Measurements from ENCODE around the gene SERPINH1. TPM values are rescaled to one million over a fixed set of nuclear protein-coding genes. Genes with fewer than 3 reads are reported as not detected.
A peak's percentile ranks its signal among the peaks of the same experiment; 100 is the strongest.

Gene SERPINH1
- total and polyA plus RNA-seq, 8 donors, result 15.4 to 297 (median 48.4) TPM

- no peaks in the 10 kb centered on the region for H3K36me3 ChIP-seq
- H3K9me3 ChIP-seq, result no peaks in the 10 kb centered on the region
- H3K27me3 ChIP-seq, result peaks cover 0 to 26% (median 12%) of the 10 kb centered on the region in 3 donors
- H3K4me1 ChIP-seq, result peaks cover 17 to 27% (median 20%) of the 10 kb centered on the region in 4 donors
- intact Hi-C loops (cut with DNase I; ENCODE audit: low total_unique reads), result no loop called here
- no peak for TF ChIP-seq POLR2AphosphoS5 (IDR thresholded peaks at IDR 0.05)
- no peak for TF ChIP-seq CTCF (IDR thresholded peaks at IDR 0.05)
- TF ChIP-seq EP300 (IDR thresholded peaks at IDR 0.05), result no peak
- no peak for TF ChIP-seq POLR2A (IDR thresholded peaks at IDR 0.05)
- WGBS, 5 donors, result 74 to 95% (median 88%) methylated on average over 5 to 7 of the region's 7 CpGs
- DNase-seq, result no peak
- no peak overlapping the region for H3K27ac ChIP-seq
- H3K4me3 ChIP-seq, result no peak overlapping the region
Measured at GRCh38 chr11:75522286-75523044, 39.6 kb upstream of the SERPINH1 start.

GRCh38 chr11:75523189-75523588, 38.9 kb upstream of the SERPINH1 start:
- no peak for TF ChIP-seq POLR2A (IDR thresholded peaks at IDR 0.05)
- TF ChIP-seq EP300 (IDR thresholded peaks at IDR 0.05), result no peak
- no peak for TF ChIP-seq POLR2AphosphoS5 (IDR thresholded peaks at IDR 0.05)
- TF ChIP-seq CTCF (IDR thresholded peaks at IDR 0.05), result no peak
- Histone ChIP-seq H3K9me3 (no peaks in the 10 kb centered on the region), H3K4me3 (no peak overlapping the region), H3K4me1 (peaks cover 17 to 27% (median 20%) of the 10 kb centered on the region in 4 donors), H3K27me3 (peaks cover 0 to 26% (median 12%) of the 10 kb centered on the region in 3 donors), H3K27ac (no peak overlapping the region), H3K36me3 (no peaks in the 10 kb centered on the region)
- 81 to 90% (median 87%) methylated on average over 5 of the region's 5 CpGs for WGBS, 5 donors
- DNase-seq, result no peak
- intact Hi-C loops (cut with DNase I; ENCODE audit: low total_unique reads), result no loop called here

DNA sequence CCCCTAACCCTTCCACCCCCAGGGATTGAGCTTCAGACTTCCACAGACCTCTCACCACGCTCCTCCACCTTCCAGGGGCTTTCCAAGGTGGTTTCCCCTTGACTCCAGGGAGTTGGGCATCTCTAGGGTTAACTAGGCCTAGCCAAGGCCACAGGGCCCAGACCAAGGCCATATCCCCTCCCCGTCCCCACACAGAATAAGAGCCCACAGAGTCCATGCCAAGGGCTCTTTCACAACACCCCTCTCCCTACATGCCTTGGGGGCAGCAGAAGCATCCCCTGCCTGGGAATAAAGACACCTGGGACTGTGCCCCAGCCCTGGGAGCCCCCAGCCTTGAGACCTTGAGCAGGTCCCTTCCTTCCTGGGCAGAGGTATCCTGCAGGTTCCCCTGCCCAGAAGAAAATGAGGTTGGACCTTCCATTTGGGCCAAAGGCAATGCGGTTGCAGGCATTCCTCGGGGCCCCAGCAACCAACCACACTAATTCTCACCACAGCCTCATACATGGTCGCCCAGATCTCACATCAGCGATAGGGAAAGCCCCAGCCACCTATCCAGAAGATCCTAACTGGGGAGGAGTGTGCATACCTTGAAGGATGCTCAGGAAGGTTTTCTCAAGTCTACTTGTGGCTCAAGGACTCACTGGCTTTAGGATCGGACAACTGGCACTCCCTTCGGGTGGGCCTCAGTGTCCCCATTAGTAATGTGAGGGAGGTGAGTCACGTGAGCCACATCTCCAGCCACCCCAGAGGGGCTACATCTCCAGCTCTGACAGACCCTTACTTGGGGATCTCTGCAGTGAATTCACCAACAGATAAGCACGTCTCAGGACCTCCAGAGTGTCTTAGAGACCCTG, 38.0 kb upstream of the SERPINH1 start:
- intact Hi-C loops (cut with DNase I; ENCODE audit: low total_unique reads), result no loop called here
- peak overlapping the region; percentile 61 to 80 (median 70) for H3K4me3 ChIP-seq

More for the DNA sequence above, 38.0 kb upstream of the SERPINH1 start:
- H3K9me3 ChIP-seq, result no peaks in the 10 kb centered on the region
- no peak for TF ChIP-seq CTCF (IDR thresholded peaks at IDR 0.05)
- TF ChIP-seq POLR2AphosphoS5 (IDR thresholded peaks at IDR 0.05), result no peak
- TF ChIP-seq EP300 (IDR thresholded peaks at IDR 0.05), result no peak
- no peak for TF ChIP-seq POLR2A (IDR thresholded peaks at IDR 0.05)
- H3K27me3 ChIP-seq, result peaks cover 0 to 26% (median 12%) of the 10 kb centered on the region in 3 donors
- H3K36me3 ChIP-seq, result no peaks in the 10 kb centered on the region
- WGBS, 5 donors, result 71 to 86% (median 77%) methylated on average over 9 to 10 of the region's 10 CpGs
- DNase-seq, result peak in 1 of 2 donors; percentile 43
- no peak overlapping the region for H3K27ac ChIP-seq
- H3K4me1 ChIP-seq, result peaks cover 17 to 27% (median 20%) of the 10 kb centered on the region in 4 donors

All from stomach (tissue), 9 donors.